ENCODE data around the gene YDJC.
"Not testable (repeated sequence)": the region's sequence is repeated elsewhere in the genome, so short reads cannot be mapped to it uniquely, and the experiment has no call there.

Gene YDJC

GRCh38 chr22:21631025-21631424, 1.2 kb upstream of the YDJC start:
- no peak for DNase-seq

- DNase-seq: no peak
These were observed 1.2 kb downstream of the YDJC start for GRCh38 chr22:21628386-21629254.

GRCh38 chr22:21626735-21627469, 2.9 kb downstream of the YDJC start:
- no peak for DNase-seq

- DNase-seq: no peak
These were observed 3.6 kb downstream of the YDJC start for GRCh38 chr22:21626073-21626734.

- DNase-seq: no peak
These were observed 4.7 kb downstream of the YDJC start for GRCh38 chr22:21624880-21625791.

- DNase-seq: peak in 1 of 2 donors; percentile 38
These were observed 5.5 kb downstream of the YDJC start for GRCh38 chr22:21624120-21624879.

DNA sequence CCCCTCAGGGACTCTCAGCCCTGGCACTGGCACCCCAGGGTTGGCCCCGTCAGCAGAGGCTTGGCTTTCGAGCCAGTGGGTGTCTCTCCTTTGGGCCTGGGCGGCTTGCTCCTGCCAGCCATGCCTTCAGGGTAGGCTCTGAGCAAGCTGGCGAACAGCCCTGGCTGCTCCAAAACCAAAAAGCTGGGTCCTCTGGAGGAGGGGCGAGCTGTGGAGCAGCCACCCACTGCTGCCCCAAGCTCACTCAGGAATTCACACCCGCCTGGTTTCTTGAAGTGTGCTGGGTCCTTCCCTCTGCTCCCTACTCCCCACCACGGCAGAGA, 6.2 kb downstream of the YDJC start:
- DNase-seq: no peak

DNA sequence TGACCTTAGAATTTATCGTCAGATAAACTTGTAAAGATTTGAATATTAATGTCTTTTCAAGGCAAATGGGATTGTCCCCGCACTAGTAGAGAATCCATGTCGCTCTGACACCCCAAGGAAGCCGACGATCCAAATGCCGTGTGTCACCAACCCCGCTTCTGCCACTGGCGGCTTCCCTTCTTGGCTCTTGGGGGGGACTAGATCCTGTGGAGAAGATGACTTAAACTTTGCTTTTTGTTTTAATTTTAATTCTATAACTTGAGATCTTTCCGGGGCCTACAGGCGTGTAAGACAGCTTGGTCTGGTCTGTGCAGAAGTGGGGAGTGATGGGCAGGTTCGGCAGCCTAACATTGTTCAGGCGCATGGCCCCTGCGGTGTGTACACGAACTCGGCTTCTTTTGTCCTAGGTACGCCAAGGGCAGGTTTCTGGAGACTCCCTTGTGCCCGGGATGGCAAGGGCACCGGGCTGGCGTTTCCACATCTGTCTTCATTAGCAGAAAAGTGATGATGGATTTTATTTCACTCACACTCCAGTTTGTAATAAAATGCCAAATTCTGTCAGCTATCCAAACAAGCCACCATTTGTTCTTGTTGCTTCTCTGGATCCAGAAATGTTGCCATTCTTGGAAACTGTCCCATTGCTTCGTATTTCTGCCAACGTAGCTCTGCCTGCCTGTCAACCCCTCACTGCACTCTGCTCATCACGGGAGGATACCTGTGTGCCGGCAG, 6.7 kb downstream of the YDJC start:
- no peak for DNase-seq

GRCh38 chr22:21622011-21622918, 7.6 kb downstream of the YDJC start:
- DNase-seq: no peak

DNA sequence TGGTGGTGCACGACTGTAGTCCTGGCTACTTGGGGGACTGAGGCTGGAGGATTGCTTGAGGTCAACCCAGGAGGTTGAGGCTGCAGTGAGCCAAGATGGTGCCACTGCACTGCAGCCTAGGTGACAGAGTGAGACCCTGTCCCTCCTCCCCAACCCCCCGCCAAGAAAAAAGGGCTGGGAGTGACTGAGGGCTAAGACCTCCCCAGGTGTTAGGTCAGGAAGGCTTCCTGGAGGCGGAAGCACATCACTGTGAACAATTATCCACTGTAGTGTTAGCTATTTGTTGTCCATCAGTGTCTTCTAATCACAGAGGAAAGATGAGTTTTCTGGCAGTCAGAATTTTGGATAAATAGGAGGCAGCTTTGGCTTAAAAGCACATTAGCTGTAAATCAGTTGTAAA, 8.8 kb downstream of the YDJC start:
- DNase-seq: no peak

DNA sequence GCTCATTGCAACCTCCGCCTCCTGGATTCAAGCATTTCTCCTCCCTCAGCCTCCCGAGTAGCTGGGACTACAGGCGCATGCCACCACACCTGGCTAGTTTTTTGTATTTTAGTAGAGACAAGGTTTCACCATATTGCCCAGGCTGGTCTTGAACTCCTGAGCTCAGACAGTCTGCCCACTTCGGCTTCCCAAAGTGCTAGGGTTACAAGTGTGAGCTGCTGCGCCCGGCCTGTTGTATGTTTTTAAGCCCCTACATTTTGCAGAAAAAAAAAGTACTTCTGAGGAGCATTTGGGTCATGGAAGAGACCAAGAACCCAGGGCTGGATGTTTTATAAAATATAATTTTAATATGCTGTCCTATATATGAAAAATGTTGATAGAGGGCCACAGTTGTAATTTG, 12.5 kb downstream of the YDJC start:
- DNase-seq: not testable (repeated sequence)

DNA sequence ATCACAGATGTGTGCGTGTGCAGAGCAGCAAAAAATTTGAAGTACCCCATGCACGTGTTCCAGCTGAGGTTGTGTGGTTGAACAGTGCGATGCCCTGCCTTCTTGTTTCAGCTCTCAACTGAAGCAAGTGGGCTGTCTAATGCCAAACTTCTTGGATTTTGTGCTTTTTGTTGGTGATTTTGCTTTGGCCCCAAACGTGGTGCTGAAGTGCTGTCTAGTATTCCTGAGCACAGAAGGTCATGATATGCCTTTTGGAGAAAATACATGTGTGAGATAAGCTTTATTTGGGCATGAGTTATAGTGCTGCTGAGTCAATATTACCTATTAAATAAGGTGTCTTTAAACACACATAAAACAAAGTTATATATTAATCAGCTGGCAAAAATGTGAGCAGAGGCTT, 14.1 kb downstream of the YDJC start:
- DNase-seq: no peak

GRCh38 chr22:21613553-21614233, 16.1 kb downstream of the YDJC start:
- DNase-seq: no peak

DNA sequence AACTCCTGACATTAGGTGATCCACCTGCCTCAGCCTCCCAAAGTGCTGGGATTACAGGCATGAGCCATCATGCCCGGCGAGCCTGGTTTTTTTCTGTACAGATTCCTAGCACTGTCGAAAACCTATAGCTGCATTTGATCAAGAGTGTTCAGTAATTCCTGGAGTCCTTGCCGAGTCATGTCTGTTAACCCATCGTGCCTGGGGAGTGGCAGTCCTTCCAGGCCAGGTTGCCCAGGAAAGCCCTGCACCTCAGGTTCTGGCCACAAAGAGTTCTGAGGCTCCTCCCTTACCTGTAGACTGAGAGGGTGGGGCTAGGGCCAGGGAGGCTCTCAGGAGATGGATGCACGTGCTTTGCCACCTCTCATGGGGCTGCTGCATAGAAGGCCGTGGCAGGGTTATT, 17.0 kb downstream of the YDJC start:
- no peak for DNase-seq

- DNase-seq: no peak
These were observed 18.4 kb downstream of the YDJC start for GRCh38 chr22:21611210-21611977.

DNA sequence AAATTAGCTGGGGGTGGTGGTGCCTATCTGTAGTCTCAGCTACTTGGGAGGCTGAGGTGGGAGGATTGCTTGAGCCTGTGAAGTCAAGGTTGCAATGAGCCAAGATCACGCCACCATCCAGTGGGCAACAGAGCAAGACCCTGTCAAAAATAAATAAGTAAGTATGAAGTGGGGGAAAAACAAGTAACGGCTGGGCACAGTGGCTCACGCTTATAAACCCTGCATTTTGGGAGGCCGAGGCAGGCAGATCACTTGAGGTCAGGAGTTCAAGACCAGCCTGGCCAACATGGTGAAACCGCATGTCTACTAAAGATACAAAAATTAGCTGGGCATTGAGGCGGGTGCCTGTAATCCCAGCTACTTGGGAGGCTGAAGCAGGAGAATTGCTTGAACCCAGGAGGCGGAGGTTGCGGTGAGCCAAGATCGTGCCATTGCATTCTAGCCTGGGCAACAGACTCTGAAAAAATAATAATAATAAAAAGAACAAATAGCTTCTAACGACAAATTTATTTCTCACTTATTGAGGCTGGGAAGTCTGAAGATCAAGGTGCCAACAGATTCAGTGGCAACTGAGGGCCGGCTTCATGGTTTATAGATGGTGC, 20.2 kb downstream of the YDJC start:
- not testable (repeated sequence) for DNase-seq

- DNase-seq: no peak
These were observed 23.0 kb downstream of the YDJC start for GRCh38 chr22:21606775-21607174.

GRCh38 chr22:21605887-21606564, 23.8 kb downstream of the YDJC start:
- DNase-seq: no peak
